ENCODE data around the gene EPG5. TPM values are rescaled to one million over a fixed set of nuclear protein-coding genes. Genes with fewer than 3 reads are reported as not detected.

Gene EPG5
- total and polyA plus RNA-seq, 4 donors = 3.2 to 20.3 (median 11.1) TPM

GRCh38 chr18:45978084-45978483 is 11.0 kb upstream of the EPG5 start:
- TF ChIP-seq SP1 (IDR thresholded peaks at IDR 0.05) (no peak), YY1 (IDR thresholded peaks at IDR 0.05) (no peak), TAF1 (conservative IDR thresholded peaks at IDR 0.05) (no peak), RAD21 (IDR thresholded peaks at IDR 0.05) (no peak), EGR1 (IDR thresholded peaks at IDR 0.05; ENCODE audit: low read depth in 2 of 2) (no peak), NR2F2 (IDR thresholded peaks at IDR 0.05) (no peak), GABPA (IDR thresholded peaks at IDR 0.05 in 1 of 2, conservative IDR thresholded peaks at IDR 0.05 in 1 of 2) (no peak), HNF4A (conservative IDR thresholded peaks at IDR 0.05) (no peak), FOXA1 (IDR thresholded peaks at IDR 0.05) (no peak), RXRA (IDR thresholded peaks at IDR 0.05) (no peak), REST (IDR thresholded peaks at IDR 0.05) (no peak)
- Histone ChIP-seq H3K36me3 (ENCODE audit: control insufficient read depth in 4 of 4, insufficient read depth in 3 of 4, low read depth in 1 of 4, low read length in 3 of 4) (no peaks in the 10 kb centered on the region), H3K4me1 (ENCODE audit: control insufficient read depth in 4 of 4, insufficient read depth in 4 of 4, low read length in 3 of 4) (no peaks in the 10 kb centered on the region), H3K27me3 (ENCODE audit: control insufficient read depth in 4 of 4, insufficient read depth in 4 of 4, low read length in 3 of 4) (no peaks in the 10 kb centered on the region), H3K9me3 (ENCODE audit: control insufficient read depth in 4 of 4, low read length in 3 of 4) (no peaks in the 10 kb centered on the region), H3K27ac (ENCODE audit: low read depth in 1 of 2, low read length in 2 of 2) (no peak overlapping the region), H3K9ac (ENCODE audit: low read depth in 1 of 2, low read length in 2 of 2) (no peak overlapping the region), H3K4me3 (ENCODE audit: low read depth in 1 of 3, low read length in 3 of 3) (no peak overlapping the region)
- 81% methylated on average over 1 of the region's 1 CpG for WGBS
- no peak for DNase-seq (ENCODE audit: low spot score)

GRCh38 chr18:45976974-45977373 is 9.8 kb upstream of the EPG5 start:
- no peaks in the 10 kb centered on the region for H3K9me3 ChIP-seq (ENCODE audit: control insufficient read depth in 4 of 4, low read length in 3 of 4)
- H3K4me1 ChIP-seq (ENCODE audit: control insufficient read depth in 4 of 4, insufficient read depth in 4 of 4, low read length in 3 of 4) = no peaks in the 10 kb centered on the region
- no peaks in the 10 kb centered on the region for H3K36me3 ChIP-seq (ENCODE audit: control insufficient read depth in 4 of 4, insufficient read depth in 3 of 4, low read depth in 1 of 4, low read length in 3 of 4)
- H3K27me3 ChIP-seq (ENCODE audit: control insufficient read depth in 4 of 4, insufficient read depth in 4 of 4, low read length in 3 of 4) = no peaks in the 10 kb centered on the region
- H3K9ac ChIP-seq (ENCODE audit: low read depth in 1 of 2, low read length in 2 of 2) = no peak overlapping the region
- H3K4me3 ChIP-seq (ENCODE audit: low read depth in 1 of 3, low read length in 3 of 3) = no peak overlapping the region
- DNase-seq (ENCODE audit: low spot score) = no peak
- no peak for TF ChIP-seq NR2F2 (IDR thresholded peaks at IDR 0.05)
- no peak for TF ChIP-seq ZBTB33 (IDR thresholded peaks at IDR 0.05)
- no peak for TF ChIP-seq HNF4G (IDR thresholded peaks at IDR 0.05)
- no peak for TF ChIP-seq RXRA (IDR thresholded peaks at IDR 0.05)
- no peak for TF ChIP-seq FOXA2 (IDR thresholded peaks at IDR 0.05)
- no peak for TF ChIP-seq SP1 (IDR thresholded peaks at IDR 0.05)
- TF ChIP-seq CTCF (IDR thresholded peaks at IDR 0.05; ENCODE audit: low read depth, low read length, missing input control) = no peak
- TF ChIP-seq EGR1 (IDR thresholded peaks at IDR 0.05; ENCODE audit: low read depth in 2 of 2) = no peak
- no peak for TF ChIP-seq REST (IDR thresholded peaks at IDR 0.05)
- no peak for TF ChIP-seq RAD21 (IDR thresholded peaks at IDR 0.05)
- TF ChIP-seq MAX (IDR thresholded peaks at IDR 0.05) = no peak
- TF ChIP-seq GABPA (IDR thresholded peaks at IDR 0.05 in 1 of 2, conservative IDR thresholded peaks at IDR 0.05 in 1 of 2) = no peak
- H3K27ac ChIP-seq (ENCODE audit: low read depth in 1 of 2, low read length in 2 of 2) = no peak overlapping the region
- WGBS = 91% methylated on average over 5 of the region's 5 CpGs
